Stimulated activated naive B cell treated with anti-CD40 and anti-IgM and Interleukin-4, amounts not matched to agents 10 μg/mL and 1 μg/mL and 100 μg/mL, for 72 hours (primary cell): ENCODE data around the gene GDF7.
"Not testable (repeated sequence)": the region's sequence is repeated elsewhere in the genome, so short reads cannot be mapped to it uniquely, and the experiment has no call there.

Experiments used
- ATAC-seq, 2 donors: fragments of 150-1000 bp; cut with Tn5 transposase; replicated peaks; 2 replicates each; pipeline ENCODE4 v1.10.0; 2021; ENCODE audit warnings: moderate library complexity in 1 of 2
- DNase-seq: peaks from one replicate; pipeline ENCODE4 v3.0.0; 2021
- H3K27ac Mint-ChIP-seq: one replicate; pipeline ENCODE4 v1.8.0; 2022; ENCODE audit warnings: mild to moderate bottlenecking, mixed read lengths
- H3K27me3 Mint-ChIP-seq, 2 donors: one replicate each; pipeline ENCODE4 v1.8.0; 2022; ENCODE audit warnings: mixed read lengths in 2 of 2
- H3K36me3 Mint-ChIP-seq, 2 donors: one replicate each; pipeline ENCODE4 v1.8.0; 2022; ENCODE audit warnings: mixed read lengths in 2 of 2, mild to moderate bottlenecking in 1 of 2
- H3K4me1 Mint-ChIP-seq, 2 donors: one replicate each; pipeline ENCODE4 v1.8.0; 2022; ENCODE audit warnings: mixed read lengths in 2 of 2, mild to moderate bottlenecking in 1 of 2
- H3K4me3 Mint-ChIP-seq, 2 donors: one replicate each; pipeline ENCODE4 v1.8.0; 2022; ENCODE audit warnings: mild to moderate bottlenecking in 2 of 2, mixed read lengths in 2 of 2, moderate library complexity in 1 of 2
- H3K9me3 Mint-ChIP-seq, 2 donors: one replicate each; pipeline ENCODE4 v1.8.0; 2022; ENCODE audit warnings: mixed read lengths in 2 of 2, mild to moderate bottlenecking in 1 of 2

Gene GDF7

GRCh38 chr2:20691076-20691734 is 24.3 kb downstream of the GDF7 start:
- H3K9me3 Mint-ChIP-seq: no peaks in the 10 kb centered on the region
- peaks cover 2 to 9% of the 10 kb centered on the region in 2 donors for H3K4me1 Mint-ChIP-seq
- DNase-seq (no peak), ATAC-seq (no peak)
- no peaks in the 10 kb centered on the region for H3K27me3 Mint-ChIP-seq
- no peak overlapping the region for H3K27ac Mint-ChIP-seq
- peaks cover 43 to 53% of the 10 kb centered on the region in 2 donors for H3K36me3 Mint-ChIP-seq
- H3K4me3 Mint-ChIP-seq: no peak overlapping the region

- H3K27me3 Mint-ChIP-seq: no peaks in the 10 kb centered on the region
- H3K36me3 Mint-ChIP-seq: peaks cover 34 to 49% of the 10 kb centered on the region in 2 donors
- no peak overlapping the region for H3K4me3 Mint-ChIP-seq
- H3K9me3 Mint-ChIP-seq: no peaks in the 10 kb centered on the region
- no peak overlapping the region for H3K27ac Mint-ChIP-seq
- no peak for DNase-seq
- H3K4me1 Mint-ChIP-seq: peaks cover 2 to 9% of the 10 kb centered on the region in 2 donors
- no peak for ATAC-seq
These were observed 25.1 kb downstream of the GDF7 start for GRCh38 chr2:20692081-20692480.

- Mint-ChIP-seq H3K27ac (no peak overlapping the region), H3K27me3 (no peaks in the 10 kb centered on the region), H3K36me3 (peaks cover 26 to 48% of the 10 kb centered on the region in 2 donors), H3K9me3 (no peaks in the 10 kb centered on the region), H3K4me3 (no peak overlapping the region), H3K4me1 (peaks cover 2 to 9% of the 10 kb centered on the region in 2 donors)
- no peak for ATAC-seq
- DNase-seq: no peak
These were observed 26.4 kb downstream of the GDF7 start for GRCh38 chr2:20693317-20693716.

GRCh38 chr2:20696366-20696765 is 29.4 kb downstream of the GDF7 start:
- H3K27ac Mint-ChIP-seq: no peak overlapping the region
- H3K4me1 Mint-ChIP-seq: peaks cover 6 to 23% of the 10 kb centered on the region in 2 donors
- no peaks in the 10 kb centered on the region for H3K9me3 Mint-ChIP-seq
- H3K36me3 Mint-ChIP-seq: peaks cover 11 to 34% of the 10 kb centered on the region in 2 donors
- DNase-seq (no peak), ATAC-seq (no peak)
- H3K4me3 Mint-ChIP-seq: no peak overlapping the region
- H3K27me3 Mint-ChIP-seq: no peaks in the 10 kb centered on the region

- H3K27ac Mint-ChIP-seq: no peak overlapping the region
- H3K4me3 Mint-ChIP-seq: no peak overlapping the region
- peaks cover 9 to 33% of the 10 kb centered on the region in 2 donors for H3K36me3 Mint-ChIP-seq
- H3K27me3 Mint-ChIP-seq: no peaks in the 10 kb centered on the region
- peaks cover 6 to 23% of the 10 kb centered on the region in 2 donors for H3K4me1 Mint-ChIP-seq
- DNase-seq (no peak), ATAC-seq (no peak)
- no peaks in the 10 kb centered on the region for H3K9me3 Mint-ChIP-seq
These were observed 30.5 kb downstream of the GDF7 start for GRCh38 chr2:20697322-20697934.

- DNase-seq (no peak), ATAC-seq (no peak)
- Mint-ChIP-seq H3K9me3 (no peaks in the 10 kb centered on the region), H3K4me1 (peaks cover 6 to 23% of the 10 kb centered on the region in 2 donors), H3K4me3 (no peak overlapping the region), H3K27ac (no peak overlapping the region), H3K36me3 (peaks cover 6 to 30% of the 10 kb centered on the region in 2 donors), H3K27me3 (no peaks in the 10 kb centered on the region)
These were observed 32.1 kb downstream of the GDF7 start for GRCh38 chr2:20698916-20699613.

GRCh38 chr2:20702563-20702962 is 35.6 kb downstream of the GDF7 start:
- H3K9me3 Mint-ChIP-seq: no peaks in the 10 kb centered on the region
- no peak overlapping the region for H3K27ac Mint-ChIP-seq
- no peak for ATAC-seq

GRCh38 chr2:20704886-20705285 is 37.9 kb downstream of the GDF7 start:
- ATAC-seq: no peak
- no peak overlapping the region for H3K4me3 Mint-ChIP-seq
- peaks cover 13 to 22% of the 10 kb centered on the region in 2 donors for H3K36me3 Mint-ChIP-seq
- H3K9me3 Mint-ChIP-seq: no peaks in the 10 kb centered on the region
- H3K27ac Mint-ChIP-seq: no peak overlapping the region
- H3K4me1 Mint-ChIP-seq: peaks cover 12 to 21% of the 10 kb centered on the region in 2 donors
- DNase-seq: no peak
- no peaks in the 10 kb centered on the region for H3K27me3 Mint-ChIP-seq

More at GRCh38 chr2:20702563-20702962, 35.6 kb downstream of the GDF7 start:
- Mint-ChIP-seq H3K4me1 (peaks cover 15 to 33% of the 10 kb centered on the region in 2 donors), H3K4me3 (no peak overlapping the region), H3K36me3 (peaks cover 9 to 25% of the 10 kb centered on the region in 2 donors), H3K27me3 (no peaks in the 10 kb centered on the region)
- DNase-seq: no peak

GRCh38 chr2:20706217-20706616 is 39.3 kb downstream of the GDF7 start:
- Mint-ChIP-seq H3K27ac (no peak overlapping the region), H3K27me3 (no peaks in the 10 kb centered on the region), H3K9me3 (no peaks in the 10 kb centered on the region), H3K4me1 (peaks cover 12 to 19% of the 10 kb centered on the region in 2 donors), H3K36me3 (peaks cover 19 to 28% of the 10 kb centered on the region in 2 donors), H3K4me3 (no peak overlapping the region)
- ATAC-seq (no peak), DNase-seq (no peak)

- H3K4me1 Mint-ChIP-seq: peaks cover 12 to 19% of the 10 kb centered on the region in 2 donors
- no peak for ATAC-seq
- no peak overlapping the region for H3K27ac Mint-ChIP-seq
- DNase-seq: no peak
- H3K4me3 Mint-ChIP-seq: no peak overlapping the region
- no peaks in the 10 kb centered on the region for H3K27me3 Mint-ChIP-seq
- no peaks in the 10 kb centered on the region for H3K9me3 Mint-ChIP-seq
- peaks cover 23 to 28% of the 10 kb centered on the region in 2 donors for H3K36me3 Mint-ChIP-seq
These were observed 39.8 kb downstream of the GDF7 start for GRCh38 chr2:20706786-20707185.

GRCh38 chr2:20707601-20708000 is 40.7 kb downstream of the GDF7 start:
- no peaks in the 10 kb centered on the region for H3K9me3 Mint-ChIP-seq
- H3K4me1 Mint-ChIP-seq: peaks cover 12 to 19% of the 10 kb centered on the region in 2 donors
- ATAC-seq: no peak
- peaks cover 23 to 30% of the 10 kb centered on the region in 2 donors for H3K36me3 Mint-ChIP-seq
- H3K27ac Mint-ChIP-seq: no peak overlapping the region
- no peak for DNase-seq
- H3K27me3 Mint-ChIP-seq: no peaks in the 10 kb centered on the region
- H3K4me3 Mint-ChIP-seq: no peak overlapping the region

GRCh38 chr2:20711641-20712040 is 44.7 kb downstream of the GDF7 start:
- Mint-ChIP-seq H3K27ac (peak overlapping the region; percentile 9), H3K36me3 (peaks cover 47 to 57% of the 10 kb centered on the region in 2 donors), H3K4me1 (peaks cover 19 to 21% of the 10 kb centered on the region in 2 donors)
- not testable (repeated sequence) for H3K27me3 Mint-ChIP-seq, ATAC-seq, H3K4me3 Mint-ChIP-seq, DNase-seq, H3K9me3 Mint-ChIP-seq

- not testable (repeated sequence) for H3K4me3 Mint-ChIP-seq, H3K27me3 Mint-ChIP-seq, ATAC-seq, DNase-seq, H3K27ac Mint-ChIP-seq
- Mint-ChIP-seq H3K9me3 (peaks cover 6 to 20% of the 10 kb centered on the region in 2 donors), H3K36me3 (peaks cover 56 to 72% of the 10 kb centered on the region in 2 donors), H3K4me1 (peaks cover 9 to 15% of the 10 kb centered on the region in 2 donors)
These were observed 46.6 kb downstream of the GDF7 start for GRCh38 chr2:20713585-20713984.

- not testable (repeated sequence) for H3K27ac Mint-ChIP-seq, DNase-seq, H3K27me3 Mint-ChIP-seq, H3K4me3 Mint-ChIP-seq, ATAC-seq
- H3K4me1 Mint-ChIP-seq: peaks cover 9 to 15% of the 10 kb centered on the region in 2 donors
- H3K9me3 Mint-ChIP-seq: peaks cover 7 to 24% of the 10 kb centered on the region in 2 donors
- H3K36me3 Mint-ChIP-seq: peaks cover 62 to 81% of the 10 kb centered on the region in 2 donors
These were observed 47.5 kb downstream of the GDF7 start for GRCh38 chr2:20714412-20714811.
